NCI-H2196 treated with DMSO at 0.1 percent for 48 hours (cell line): ENCODE data around the gene GCHFR.

Source experiments
- DNase-seq: peaks from one replicate; lab custom pipeline; 2025; ENCODE audit not compliant: unreplicated experiment; lab: John Stamatoyannopoulos, UW

Gene GCHFR

DNA sequence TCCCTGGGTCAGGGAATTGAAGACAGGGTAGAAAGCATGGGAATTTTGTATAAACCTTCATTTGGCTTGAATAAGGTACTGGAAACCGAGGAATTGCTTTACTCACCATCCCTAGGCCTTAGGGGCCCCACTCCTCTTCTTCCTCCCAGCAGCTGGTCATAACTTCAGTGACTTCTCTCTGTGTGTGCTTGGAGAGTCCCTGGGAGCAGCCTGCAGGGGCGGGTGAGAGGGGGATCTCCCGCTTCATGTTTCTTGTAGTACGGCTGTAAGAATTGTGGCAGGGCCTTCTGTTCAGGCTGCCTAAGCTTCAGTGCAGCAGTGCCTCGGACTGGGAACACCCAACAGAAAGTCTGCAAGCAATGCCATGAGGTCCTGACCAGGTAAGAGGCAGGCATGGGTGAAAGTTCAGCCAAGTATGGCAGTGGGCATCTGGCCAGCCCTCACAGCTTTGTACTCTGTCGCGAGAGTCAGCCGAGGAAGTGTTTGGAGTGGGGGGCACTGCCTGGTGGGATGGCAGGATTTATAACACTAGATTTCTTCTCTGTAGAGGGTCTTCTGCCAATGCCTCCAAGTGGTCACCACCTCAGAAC is 45.1 kb downstream of the GCHFR start:
- no peak for DNase-seq

- DNase-seq: no peak
These were observed 49.0 kb downstream of the GCHFR start for GRCh38 chr15:40812721-40813425.

- no peak for DNase-seq
These were observed 51.3 kb downstream of the GCHFR start for GRCh38 chr15:40815042-40815698.
